ENCODE measurements around the gene ATP4A.

Gene ATP4A

DNA sequence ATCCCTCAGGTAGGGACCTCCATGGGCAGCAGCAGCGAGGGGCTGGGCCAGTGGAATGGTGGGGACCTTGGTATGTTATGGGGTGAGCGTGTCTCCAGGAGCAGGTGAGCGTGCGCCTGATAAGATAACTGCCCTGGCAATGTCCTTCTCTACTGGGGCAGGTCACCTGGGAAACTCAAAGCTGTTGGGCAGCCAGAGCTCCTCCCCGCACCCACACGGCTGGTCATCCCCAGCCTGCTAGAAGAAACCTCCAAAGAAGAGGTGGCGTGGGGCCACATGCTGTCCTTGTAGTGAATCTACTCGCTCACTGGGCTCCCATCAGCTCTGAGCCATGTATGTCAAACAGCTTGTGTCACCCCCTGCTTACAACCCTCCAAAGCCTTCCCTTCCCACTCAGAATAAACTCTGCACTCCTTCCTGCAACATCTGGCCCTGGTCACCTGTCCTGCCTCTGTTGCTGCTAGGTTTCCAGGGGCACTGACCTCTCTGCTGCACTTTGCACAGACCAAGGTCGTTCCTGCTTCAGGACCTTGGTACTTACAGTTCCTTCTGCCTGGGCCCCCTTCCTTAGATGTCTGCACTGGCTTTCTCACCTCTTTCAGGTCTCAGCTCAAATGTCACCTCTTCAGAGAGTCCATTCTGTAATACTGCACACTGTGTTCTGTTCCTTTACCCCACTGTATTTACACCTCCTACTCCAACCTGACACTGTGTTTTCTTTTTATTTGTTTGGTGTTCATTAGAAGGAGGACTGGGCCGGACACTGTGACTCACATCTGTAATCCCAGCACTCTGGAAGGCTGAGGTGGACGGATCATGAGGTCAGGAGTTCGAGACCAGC is 1.8 kb upstream of the ATP4A start:
- DNase-seq: no peak

DNA sequence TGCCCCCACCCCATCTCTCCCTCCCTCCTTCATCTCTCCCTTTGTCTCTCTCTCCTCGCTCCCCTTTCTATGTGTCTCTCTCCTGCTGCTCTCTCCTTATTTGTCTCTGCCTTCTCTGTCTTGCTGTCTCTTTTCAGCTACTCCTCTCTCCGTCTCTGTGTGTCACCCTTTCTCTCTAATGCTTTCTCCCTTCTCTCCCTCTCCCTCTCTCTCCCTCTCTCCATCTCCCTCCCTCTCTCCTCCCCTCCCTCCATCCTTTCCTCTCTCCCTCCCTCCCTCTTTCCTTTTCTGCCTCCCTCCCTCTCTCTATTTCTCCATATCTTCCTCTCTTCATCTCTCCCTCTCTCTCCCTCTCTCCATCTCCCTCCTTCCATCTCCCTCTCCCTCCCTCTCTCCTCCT is 682 bp downstream of the ATP4A start:
- DNase-seq: no peak

DNA sequence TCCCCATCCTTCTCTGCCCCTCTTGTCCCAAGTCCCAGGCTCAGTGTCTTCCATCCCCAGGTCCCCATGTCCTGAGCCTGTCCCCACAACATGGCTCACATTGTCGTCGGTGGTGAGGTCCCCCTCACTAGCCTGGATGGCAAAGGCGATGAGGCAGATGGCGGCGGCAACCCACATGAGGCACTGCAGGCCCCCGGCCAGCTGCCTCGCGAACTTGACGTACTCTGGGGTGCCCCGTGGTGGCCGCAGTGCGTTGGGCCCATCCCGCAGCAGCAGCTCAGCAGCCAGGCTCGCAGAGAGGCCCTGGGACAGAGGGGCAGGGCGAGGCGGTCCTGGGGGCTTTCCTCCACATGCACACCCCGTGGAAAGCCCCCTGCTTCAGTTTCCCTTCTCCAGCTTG is 1.1 kb downstream of the ATP4A start:
- no peak for DNase-seq

DNA sequence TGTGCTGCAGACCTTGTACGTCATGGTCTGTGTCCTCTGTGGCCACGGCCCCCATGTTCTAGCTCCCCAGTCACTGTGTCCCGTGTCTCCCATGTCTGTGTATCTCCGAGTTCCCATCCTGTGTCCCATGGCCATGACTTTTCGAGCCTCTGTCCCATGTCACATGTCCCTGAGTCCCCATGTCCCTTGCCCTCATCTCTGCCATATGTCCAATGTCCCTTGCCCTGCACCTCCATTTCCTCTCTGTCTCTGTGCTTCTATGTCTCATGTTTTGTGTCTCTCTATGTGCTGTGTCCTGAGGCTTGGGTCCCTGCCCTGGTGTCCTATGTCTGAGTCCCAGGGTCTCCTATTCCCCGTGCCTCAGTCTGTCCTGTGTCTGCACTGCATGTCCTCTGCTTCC is 2.0 kb downstream of the ATP4A start:
- no peak for DNase-seq

DNA sequence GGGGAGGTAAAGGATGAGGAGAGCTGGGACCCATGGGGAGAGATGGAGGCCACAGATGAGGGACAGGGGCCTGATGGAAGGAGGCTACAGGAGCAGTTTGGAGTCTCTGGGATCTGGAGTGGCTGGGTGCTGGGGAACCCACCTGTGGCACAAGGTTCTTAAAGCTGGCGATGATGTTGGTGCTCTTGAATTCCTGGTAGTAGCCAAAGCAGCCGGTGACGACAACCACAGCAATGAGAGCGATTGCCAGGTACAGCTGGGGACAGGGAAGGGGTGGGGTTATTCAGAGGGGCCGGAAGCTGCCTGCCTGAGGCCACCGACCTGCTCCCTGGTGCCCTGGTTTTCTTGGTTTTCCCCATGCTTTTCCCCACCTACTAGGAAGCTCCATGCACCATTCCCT is 2.8 kb downstream of the ATP4A start:
- DNase-seq: no peak

DNA sequence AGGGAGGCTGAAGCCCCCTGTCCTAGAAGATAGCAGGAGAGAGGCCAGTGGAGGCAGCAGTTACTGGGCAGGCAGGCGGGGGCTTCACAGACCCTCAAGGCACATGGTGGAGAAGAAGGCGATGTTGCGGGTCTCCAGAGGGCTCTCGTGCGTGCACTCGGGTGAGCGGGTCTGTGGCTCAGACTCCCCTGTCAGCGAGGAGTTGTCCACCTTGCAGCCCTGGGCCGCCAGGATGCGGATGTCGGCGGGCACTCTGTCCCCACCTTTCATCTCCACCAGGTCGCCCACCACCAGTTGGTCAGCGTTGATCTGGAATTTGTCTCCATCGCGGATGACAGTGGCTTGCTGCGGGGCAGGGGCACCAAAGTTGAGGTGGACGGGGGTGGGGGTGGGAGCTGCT is 3.2 kb downstream of the ATP4A start:
- no peak for DNase-seq

DNA sequence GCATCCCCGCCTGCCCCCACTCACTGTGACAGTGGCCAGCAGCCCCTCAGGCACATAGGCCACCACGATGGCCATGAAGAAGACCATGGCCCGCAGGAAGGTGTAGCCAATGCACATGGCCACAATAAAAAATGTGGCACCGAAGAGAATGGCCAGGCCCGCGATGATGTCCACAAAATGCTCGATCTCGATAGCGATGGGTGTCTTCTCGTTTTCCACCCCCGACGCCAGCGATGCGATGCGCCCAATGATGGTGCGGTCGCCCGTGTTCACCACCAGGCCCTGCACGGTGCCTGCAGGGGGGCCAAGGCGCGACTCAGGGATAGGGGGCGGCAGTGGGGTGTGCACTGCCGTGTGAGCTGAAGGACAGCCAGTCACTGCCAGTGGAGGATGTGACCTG is 3.7 kb downstream of the ATP4A start:
- DNase-seq: no peak

DNA sequence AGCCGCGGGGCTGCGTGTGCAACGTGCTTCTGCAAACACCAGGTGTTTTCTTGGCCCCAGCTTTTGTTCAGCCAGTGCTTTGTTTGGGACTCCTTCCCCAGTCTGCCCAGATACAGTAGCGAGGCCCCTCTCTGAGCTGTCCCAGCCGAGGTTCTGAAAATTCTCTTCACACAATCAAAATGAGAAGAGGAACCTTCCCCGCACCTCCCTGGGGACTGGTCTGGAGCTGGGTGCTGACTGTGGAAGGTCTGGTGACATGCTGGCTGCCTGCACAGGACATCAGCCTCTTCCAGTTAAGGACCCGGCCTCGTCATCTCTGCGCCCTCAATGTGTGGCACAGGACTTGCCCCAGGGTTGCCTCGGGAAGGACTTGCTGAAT is 4.2 kb downstream of the ATP4A start:
- no peak for DNase-seq

DNA sequence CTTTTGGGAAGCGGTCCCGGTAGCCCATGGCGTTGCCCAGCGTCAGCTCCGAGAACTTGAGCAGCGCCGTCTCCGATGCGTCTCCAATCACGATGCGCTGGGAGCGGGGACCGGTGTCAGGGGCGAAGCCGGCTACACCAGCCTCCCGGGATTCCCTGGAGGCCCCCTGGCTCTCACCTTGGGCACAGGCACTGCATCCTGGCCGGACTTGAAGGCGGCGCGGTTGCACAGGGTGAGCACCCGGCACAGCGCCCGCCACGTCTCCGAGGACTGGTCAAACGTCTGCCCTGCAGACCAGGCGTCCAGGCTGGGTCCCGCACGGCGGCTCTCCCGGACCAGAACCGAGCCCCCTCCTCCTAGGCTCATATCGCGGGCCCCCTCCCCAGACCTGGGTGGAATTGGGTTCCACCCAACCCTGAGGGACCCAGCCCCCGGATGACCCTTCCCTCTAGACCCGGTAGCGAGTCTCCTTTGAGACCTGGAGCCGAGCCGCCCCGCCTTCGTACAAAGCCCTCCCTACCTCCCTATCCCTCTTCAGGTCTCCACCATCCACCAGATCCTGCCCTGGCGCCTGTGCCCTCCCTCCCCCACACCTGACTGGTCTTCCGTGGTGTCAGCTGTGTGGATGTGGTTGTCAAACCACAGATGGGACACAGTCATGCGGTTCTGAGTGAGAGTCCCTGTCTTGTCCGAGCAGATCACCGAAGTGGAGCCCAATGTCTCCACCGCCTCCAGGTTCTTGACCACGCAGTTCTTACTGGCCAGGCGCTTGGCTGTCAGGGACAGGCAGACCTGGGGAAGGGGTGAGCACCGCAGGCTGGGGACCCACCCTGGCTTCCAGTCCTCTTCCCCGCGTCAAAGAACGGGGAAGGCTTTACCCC is 4.8 kb downstream of the ATP4A start:
- DNase-seq: no peak

DNA sequence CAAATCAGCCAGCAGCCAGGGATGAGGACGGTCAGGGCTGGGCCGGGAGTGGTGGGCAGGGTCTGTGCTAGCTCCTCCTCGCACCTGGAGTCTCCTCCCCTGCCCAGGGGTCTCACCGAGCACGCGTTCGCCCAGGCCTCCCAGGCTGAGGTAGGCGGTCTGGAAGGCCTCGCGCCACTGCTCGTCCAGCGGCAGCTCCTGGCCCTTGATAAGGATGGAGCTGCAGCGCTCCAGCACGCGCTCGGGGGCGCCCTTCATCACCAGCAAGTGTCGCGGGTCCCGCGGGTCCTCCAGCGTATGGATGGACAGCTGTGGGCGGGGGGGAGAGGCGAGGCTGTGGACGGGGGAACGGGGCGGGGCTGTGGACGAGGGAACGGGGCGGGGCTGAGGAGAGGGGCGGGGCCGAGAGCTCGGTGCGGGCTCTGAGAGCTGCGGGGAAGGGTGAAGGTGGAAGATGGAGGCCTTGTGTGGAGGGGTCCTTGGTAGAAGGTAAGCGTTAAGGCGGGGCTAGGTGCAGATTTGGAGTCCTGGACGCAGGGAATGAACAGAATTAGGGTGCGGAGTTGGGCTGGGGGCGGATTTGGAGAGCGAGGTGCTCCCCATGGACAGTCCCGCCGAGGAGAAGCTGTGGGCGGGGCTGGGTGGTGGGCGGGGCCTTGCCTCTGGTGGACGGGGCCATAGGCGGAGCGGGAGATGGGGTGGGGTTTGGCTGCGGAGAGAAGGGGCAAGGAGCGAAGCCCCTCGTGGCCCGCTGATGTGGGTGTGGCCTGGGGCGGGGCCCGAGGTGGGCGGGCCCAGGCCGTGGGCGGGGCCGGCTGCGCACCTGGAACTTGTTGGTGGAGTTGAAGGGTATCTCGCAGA is 5.7 kb downstream of the ATP4A start:
- no peak for DNase-seq

DNA sequence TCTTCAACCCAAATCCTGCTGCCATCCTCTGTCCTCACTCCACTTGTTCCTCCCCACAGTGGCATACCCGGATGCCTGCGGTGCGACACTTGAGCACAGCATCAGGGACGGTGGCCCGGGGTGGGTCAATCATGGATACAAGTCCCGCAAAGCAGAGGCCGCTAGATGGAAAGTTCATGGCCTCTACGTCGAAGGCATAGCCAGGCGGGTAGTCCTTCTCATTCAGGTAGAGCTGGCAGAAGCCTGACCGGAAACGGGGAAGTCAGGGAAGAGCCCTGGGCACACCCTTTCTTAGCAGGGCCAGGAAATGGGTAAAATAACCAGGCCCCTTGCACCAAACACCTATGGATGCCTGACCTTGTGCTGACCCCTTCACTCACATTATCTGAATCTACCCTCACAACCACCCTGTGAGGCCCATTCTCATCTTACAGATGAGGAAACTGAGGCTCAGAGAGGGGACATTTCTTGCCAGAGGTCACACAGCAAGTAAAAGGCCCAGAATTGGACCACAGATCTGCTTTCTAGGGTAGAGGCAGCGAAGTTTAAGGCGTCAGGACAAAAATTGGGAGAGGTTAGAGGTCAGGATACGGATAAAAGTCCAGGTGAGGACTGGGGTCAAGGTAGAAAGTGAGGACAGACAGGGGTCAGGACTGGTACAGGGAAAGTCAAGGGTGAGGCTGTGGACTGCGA is 6.5 kb downstream of the ATP4A start:
- DNase-seq: no peak

DNA sequence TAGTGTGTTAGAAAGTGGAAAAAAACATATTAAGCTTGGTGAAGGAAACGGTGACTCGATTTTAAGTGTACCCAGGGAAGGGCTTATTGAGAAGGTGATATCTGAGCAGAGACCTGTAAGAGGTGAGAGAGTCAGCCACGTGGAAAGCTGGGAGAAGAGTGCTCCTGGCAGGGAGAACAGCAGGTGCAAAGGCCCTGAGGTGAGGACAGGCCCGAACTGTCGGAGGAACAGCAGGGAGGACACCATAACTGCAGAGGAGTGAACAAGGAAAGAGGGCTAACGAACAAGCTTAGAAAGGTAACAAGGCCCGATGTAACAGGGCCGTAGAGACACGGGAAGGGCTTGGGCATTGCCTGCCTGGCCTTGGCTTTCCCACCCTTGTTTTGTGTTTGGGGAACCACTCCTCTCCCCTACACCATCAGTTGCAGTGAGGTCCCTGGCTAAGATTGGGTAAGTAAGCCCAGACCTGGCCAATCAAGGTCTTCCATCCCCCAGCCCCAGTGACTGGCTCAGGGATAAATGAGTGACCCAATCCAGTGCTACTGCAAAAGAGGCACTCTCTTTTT is 7.3 kb downstream of the ATP4A start:
- DNase-seq: no peak

DNA sequence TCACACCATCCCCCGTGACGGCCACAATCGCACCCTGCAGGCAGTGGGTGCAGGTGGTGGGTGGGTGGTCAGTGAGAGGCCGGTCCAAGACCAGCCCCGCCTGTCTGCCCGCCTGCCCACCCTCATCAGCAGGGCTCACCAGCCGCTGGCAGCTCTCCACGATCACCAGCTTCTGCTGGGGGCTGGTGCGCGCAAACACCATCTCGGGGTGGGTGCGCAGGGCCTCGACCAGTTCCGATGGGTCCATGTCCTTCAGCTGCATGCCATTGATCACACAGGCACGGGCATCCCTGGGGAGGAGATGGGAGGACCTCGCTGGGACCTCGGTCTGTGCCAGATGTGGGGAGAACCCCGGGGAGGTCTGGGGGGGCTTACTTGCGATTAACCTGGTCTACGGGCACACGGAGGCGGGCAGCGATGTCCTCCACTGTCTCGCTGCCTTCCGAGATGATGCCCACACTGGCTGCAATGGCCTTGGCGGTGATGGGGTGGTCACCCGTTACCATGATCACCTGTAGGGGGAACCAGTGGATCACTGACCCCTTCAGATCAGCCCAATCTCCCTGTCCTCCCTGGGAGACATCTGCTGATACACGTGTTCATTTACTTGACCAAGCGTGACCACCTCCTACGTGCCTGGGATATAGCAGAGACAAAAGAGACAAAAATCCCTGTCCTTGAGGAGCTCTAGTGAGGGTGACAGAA is 8.0 kb downstream of the ATP4A start:
- DNase-seq: no peak

DNA sequence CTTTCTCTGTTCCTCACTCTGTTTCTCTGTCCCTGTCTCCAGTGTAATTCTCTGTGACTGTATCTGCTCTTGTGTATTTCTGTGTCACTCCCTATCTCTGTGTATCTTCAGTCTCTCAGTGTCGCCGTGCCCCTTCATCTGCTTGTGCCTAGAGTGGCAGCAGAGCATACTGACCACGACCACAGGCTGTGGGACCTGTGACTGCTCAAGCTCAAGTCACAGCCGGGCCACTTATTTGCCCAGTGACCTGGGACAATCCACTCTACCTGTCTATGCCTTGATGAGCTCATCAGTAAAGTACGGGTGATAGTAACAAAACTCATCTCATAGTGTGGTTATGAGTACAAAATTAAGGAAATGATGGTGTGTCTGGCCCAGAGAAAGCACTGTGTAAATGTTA is 9.4 kb downstream of the ATP4A start:
- no peak for DNase-seq

DNA sequence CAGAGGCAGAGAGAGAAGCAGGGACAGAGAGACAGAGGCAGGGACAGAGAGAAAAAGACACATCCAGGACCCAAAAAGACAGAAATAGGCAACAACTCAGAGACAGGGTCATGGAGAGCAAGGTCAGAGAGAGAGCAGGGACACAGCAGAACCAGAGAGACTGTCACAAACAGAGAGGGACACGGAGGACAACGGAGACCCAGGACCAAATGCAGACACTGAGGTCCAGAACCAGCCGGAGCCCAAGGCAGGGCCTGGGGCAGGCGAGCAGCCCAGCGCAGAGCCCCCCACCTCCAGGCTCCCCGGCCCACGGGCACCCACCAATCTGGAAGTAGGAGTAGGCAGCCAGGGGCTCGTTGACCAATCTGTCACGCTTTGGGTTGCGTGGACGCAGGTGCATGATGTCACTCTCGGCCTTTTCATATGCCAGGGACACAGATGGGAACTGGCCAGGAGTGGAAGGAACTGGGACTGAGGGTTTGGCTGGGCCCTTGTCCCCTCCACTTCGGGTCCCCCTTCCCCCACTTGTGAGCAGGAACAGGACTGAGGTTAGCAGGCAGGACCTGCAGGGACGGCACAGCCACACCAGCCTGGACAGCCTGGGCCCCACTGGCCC is 10.0 kb downstream of the ATP4A start:
- no peak for DNase-seq

DNA sequence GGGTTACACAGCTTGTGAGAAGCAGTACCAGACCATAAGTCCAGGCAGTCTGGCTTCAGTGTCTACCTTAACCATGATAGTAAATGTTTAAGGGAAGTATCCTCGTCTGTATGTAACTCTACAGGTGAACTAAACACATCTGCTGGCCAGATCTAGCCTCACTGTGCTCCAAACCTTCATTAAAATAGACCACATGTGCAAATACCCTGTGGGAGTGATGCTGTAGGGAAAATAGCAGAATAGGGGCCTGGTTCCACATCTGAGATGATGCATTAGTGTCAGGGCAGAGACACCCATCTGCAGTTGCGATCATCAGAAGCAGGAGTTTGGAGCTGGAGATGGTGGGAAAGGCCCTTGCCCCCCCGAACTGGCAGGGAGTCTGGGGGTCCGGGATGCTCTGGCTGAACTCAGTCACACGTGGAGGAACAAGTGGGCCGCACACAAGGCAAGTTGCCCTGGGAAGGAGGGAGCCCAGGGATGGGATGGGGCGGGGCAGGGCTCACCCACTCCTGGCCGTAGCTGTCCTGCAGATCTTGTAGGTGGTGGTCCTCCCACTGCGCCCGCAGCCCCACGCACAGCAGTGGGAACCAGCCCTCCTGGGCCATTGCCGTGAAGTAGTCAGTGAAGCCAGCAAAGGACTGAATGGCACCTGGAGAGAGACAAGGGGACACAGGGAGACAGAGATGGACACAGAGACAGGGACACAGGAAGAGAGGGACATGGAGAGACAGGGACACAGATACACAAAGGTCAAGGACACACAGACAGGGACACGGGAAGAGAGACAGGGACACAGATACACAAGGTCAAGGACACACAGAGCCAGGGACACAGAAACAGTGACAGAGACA is 10.7 kb downstream of the ATP4A start:
- no peak for DNase-seq

DNA sequence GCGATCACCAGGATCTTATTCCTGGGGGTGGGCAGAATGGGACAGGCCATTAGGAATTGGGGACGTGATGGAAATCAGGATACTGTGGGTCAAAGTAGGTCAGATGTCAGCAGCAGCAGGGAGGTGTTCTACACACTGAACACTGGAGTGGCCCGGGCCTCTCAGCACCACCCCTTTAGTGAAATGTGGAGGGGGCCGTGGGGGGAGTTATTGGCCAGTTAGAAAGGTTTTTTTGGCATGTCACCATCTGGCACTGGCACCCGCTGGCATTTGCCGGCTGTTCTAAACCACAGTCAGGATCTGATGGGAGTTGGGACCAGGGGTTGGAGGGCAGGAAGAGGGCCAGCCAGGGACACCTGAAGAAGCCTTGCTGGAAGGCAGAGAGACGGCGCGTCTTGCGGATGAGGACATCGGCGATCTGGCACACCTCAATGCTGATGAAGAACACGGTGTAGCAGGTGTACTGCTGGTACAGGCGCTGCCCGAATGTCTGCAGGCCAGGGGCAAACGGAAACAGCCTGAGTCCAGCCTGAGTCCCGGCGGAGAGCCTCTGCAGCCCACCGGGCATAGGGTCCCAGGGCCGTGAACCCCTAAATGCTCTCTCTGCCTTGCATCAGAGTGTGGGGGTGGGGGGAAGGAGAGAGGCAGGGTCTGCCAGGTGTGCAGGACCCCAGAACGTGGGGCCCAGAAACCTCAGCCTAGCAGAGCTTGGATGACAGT is 12.2 kb downstream of the ATP4A start:
- DNase-seq: no peak

DNA sequence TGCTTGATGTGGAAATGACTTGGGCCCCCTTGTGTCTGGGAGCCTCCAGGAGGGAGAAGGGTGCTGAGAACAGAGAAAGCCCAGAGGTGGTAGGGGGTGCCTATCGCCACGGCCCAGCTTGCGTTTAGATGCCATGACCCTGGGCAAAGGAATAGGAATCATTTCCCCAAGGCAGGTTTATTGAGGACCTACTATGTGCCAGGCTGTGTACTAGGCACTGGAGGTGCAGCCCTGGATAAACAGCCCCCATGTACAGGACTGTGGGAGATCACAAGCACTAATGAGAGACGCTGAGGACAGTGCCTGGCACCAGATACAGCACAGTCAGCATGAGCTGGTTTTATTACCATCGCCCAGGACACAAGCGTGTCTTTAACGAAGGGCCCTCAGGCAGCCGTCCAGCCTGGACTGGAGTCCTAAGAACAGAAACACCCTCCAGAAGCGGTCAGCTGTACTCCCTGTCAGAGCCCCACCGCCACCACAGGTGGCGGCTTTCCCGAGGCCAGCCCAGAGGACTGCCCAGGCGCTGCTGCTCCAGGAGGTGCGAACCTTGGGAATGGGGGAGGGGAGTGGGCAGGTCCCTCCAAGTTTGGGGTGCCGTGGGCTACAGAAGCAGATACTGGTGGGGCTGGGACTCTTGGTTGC is 13.5 kb downstream of the ATP4A start:
- no peak for DNase-seq
